Astrocyte (in vitro differentiated cells and primary cell): Measurements from ENCODE around the gene FIGN. TPM values are rescaled to one million over a fixed set of nuclear protein-coding genes. Genes with fewer than 3 reads are reported as not detected.

Experiments used
- DNase-seq: peaks from one replicate; pipeline ENCODE4 v3.0.0-alpha.2; 2010; ENCODE audit warnings: low read depth
- FAIRE-seq: peaks from 2 replicates; lab custom pipeline; 2011; peaks lifted over from hg19 to GRCh38; lab: Jason Lieb, UNC
- H2AFZ ChIP-seq: 2 replicates; pipeline ENCODE4 v1.6.0; 2012; ENCODE audit warnings: low read depth, low read length, inconsistent platforms
- H3K27ac ChIP-seq: 2 replicates; pipeline ENCODE4 v1.5.1; 2011; ENCODE audit warnings: low read depth, low read length, inconsistent platforms
- H3K27me3 ChIP-seq: 2 replicates; pipeline ENCODE4 v1.6.0; 2011; ENCODE audit warnings: low read length, inconsistent platforms; ENCODE audit not compliant: insufficient read depth
- H3K36me3 ChIP-seq: 2 replicates; pipeline ENCODE4 v1.5.1; 2011; ENCODE audit warnings: low read length, inconsistent platforms; ENCODE audit not compliant: insufficient read depth
- H3K4me1 ChIP-seq: 2 replicates; pipeline ENCODE4 v1.5.1; 2011; ENCODE audit warnings: low read length, inconsistent platforms; ENCODE audit not compliant: insufficient read depth
- H3K4me2 ChIP-seq: 2 replicates; pipeline ENCODE4 v1.6.0; 2012; ENCODE audit warnings: low read length, inconsistent platforms
- H3K4me3 ChIP-seq: 2 replicates; pipeline ENCODE4 v1.5.1; 2011; ENCODE audit warnings: low read depth, mild to moderate bottlenecking, low read length, inconsistent platforms; ENCODE audit not compliant: insufficient read depth
- H3K79me2 ChIP-seq: 2 replicates; pipeline ENCODE4 v1.6.0; 2012; ENCODE audit warnings: mild to moderate bottlenecking, low read length, inconsistent platforms; ENCODE audit not compliant: insufficient read depth
- H3K9ac ChIP-seq: 2 replicates; pipeline ENCODE4 v1.6.0; 2012; ENCODE audit warnings: mild to moderate bottlenecking, low read length, inconsistent platforms
- H3K9me3 ChIP-seq: 2 replicates; pipeline ENCODE4 v1.5.1; 2012; ENCODE audit warnings: low read depth, mild to moderate bottlenecking, low read length, inconsistent platforms; ENCODE audit not compliant: insufficient read depth
- H4K20me1 ChIP-seq: 2 replicates; pipeline ENCODE4 v1.6.0; 2012; ENCODE audit warnings: low read length, inconsistent platforms; ENCODE audit not compliant: insufficient read depth
- H3K27ac Mint-ChIP-seq: one replicate; pipeline ENCODE4 v1.8.0; 2021; ENCODE audit warnings: mild to moderate bottlenecking, mixed read lengths; ENCODE audit not compliant: unreplicated experiment
- H3K27me3 Mint-ChIP-seq: one replicate; pipeline ENCODE4 v1.8.0; 2021; ENCODE audit warnings: low read depth, mixed read lengths; ENCODE audit not compliant: unreplicated experiment
- H3K36me3 Mint-ChIP-seq: one replicate; pipeline ENCODE4 v1.8.0; 2021; ENCODE audit warnings: low read depth, mixed read lengths; ENCODE audit not compliant: unreplicated experiment
- H3K4me1 Mint-ChIP-seq: one replicate; pipeline ENCODE4 v1.8.0; 2021; ENCODE audit warnings: low read depth, mixed read lengths; ENCODE audit not compliant: unreplicated experiment
- H3K4me3 Mint-ChIP-seq: one replicate; pipeline ENCODE4 v1.8.0; 2021; ENCODE audit warnings: mild to moderate bottlenecking, moderate library complexity, mixed read lengths; ENCODE audit not compliant: unreplicated experiment
- H3K9me3 Mint-ChIP-seq: one replicate; pipeline ENCODE4 v1.8.0; 2021; ENCODE audit warnings: mild to moderate bottlenecking, mixed read lengths; ENCODE audit not compliant: unreplicated experiment
- CTCF ChIP-seq: IDR thresholded peaks from 2 replicates; pipeline ENCODE4 v1.5.1; 2011; ENCODE audit warnings: low read depth, mild to moderate bottlenecking, inconsistent platforms, low read length, moderate library complexity; ENCODE audit not compliant: insufficient read depth
- EZH2 ChIP-seq: IDR thresholded peaks from 2 replicates; pipeline ENCODE4 v1.6.1; 2012; ENCODE audit warnings: mild to moderate bottlenecking, low read length, inconsistent platforms; ENCODE audit not compliant: insufficient read depth
- total RNA-seq: library from RNA; stranded (reverse); gene quantifications from 2 replicates; pipeline ENCODE4 v1.2.1, GENCODE V29; 2021

FIGN gene
- total RNA-seq, 1 donor from 2014 or later: 30.3 TPM

GRCh38 chr2:163673522-163673921 is 62.3 kb downstream of the FIGN start:
- Mint-ChIP-seq H3K4me3 (no peak overlapping the region), H3K27me3 (no peaks in the 10 kb centered on the region), H3K27ac (no peak overlapping the region), H3K36me3 (no peaks in the 10 kb centered on the region), H3K4me1 (no peaks in the 10 kb centered on the region), H3K9me3 (no peaks in the 10 kb centered on the region)
- no peak for TF ChIP-seq EZH2
- no peak for TF ChIP-seq CTCF
- no peaks in the 10 kb centered on the region for H3K4me1 ChIP-seq
- H3K27ac ChIP-seq: no peak overlapping the region
- no peak overlapping the region for H2AFZ ChIP-seq
- no peaks in the 10 kb centered on the region for H3K27me3 ChIP-seq
- H3K79me2 ChIP-seq: no peaks in the 10 kb centered on the region
- no peak for DNase-seq
- H3K4me2 ChIP-seq: no peak overlapping the region
- H3K9ac ChIP-seq: no peak overlapping the region
- no peak overlapping the region for H3K4me3 ChIP-seq
- H3K9me3 ChIP-seq: no peaks in the 10 kb centered on the region
- H3K36me3 ChIP-seq: no peaks in the 10 kb centered on the region
- no peaks in the 10 kb centered on the region for H4K20me1 ChIP-seq
- no peak for FAIRE-seq

- H3K9me3 Mint-ChIP-seq: no peaks in the 10 kb centered on the region
- Histone ChIP-seq H3K79me2 (no peaks in the 10 kb centered on the region), H3K4me1 (peaks cover 14% of the 10 kb centered on the region), H4K20me1 (no peaks in the 10 kb centered on the region), H3K27ac (no peak overlapping the region), H3K9ac (no peak overlapping the region), H3K36me3 (no peaks in the 10 kb centered on the region), H3K27me3 (no peaks in the 10 kb centered on the region), H3K4me3 (no peak overlapping the region), H3K9me3 (no peaks in the 10 kb centered on the region), H3K4me2 (no peak overlapping the region), H2AFZ (no peak overlapping the region)
- DNase-seq: no peak
- no peak overlapping the region for H3K27ac Mint-ChIP-seq
- H3K36me3 Mint-ChIP-seq: no peaks in the 10 kb centered on the region
- FAIRE-seq: peak; percentile 41
- peaks cover 20% of the 10 kb centered on the region for H3K4me1 Mint-ChIP-seq
- no peak overlapping the region for H3K4me3 Mint-ChIP-seq
- TF ChIP-seq EZH2 (no peak), CTCF (no peak)
- H3K27me3 Mint-ChIP-seq: no peaks in the 10 kb centered on the region
Measured at GRCh38 chr2:163670929-163671328, 64.9 kb downstream of the FIGN start.

GRCh38 chr2:163669506-163669905 is 66.3 kb downstream of the FIGN start:
- Histone ChIP-seq H3K36me3 (no peaks in the 10 kb centered on the region), H3K4me1 (peaks cover 22% of the 10 kb centered on the region), H2AFZ (no peak overlapping the region), H4K20me1 (no peaks in the 10 kb centered on the region), H3K4me2 (no peak overlapping the region), H3K27me3 (no peaks in the 10 kb centered on the region), H3K9ac (no peak overlapping the region), H3K79me2 (no peaks in the 10 kb centered on the region), H3K27ac (no peak overlapping the region), H3K4me3 (no peak overlapping the region), H3K9me3 (no peaks in the 10 kb centered on the region)
- Mint-ChIP-seq H3K4me3 (no peak overlapping the region), H3K9me3 (no peaks in the 10 kb centered on the region), H3K4me1 (peaks cover 34% of the 10 kb centered on the region), H3K36me3 (no peaks in the 10 kb centered on the region), H3K27ac (no peak overlapping the region), H3K27me3 (no peaks in the 10 kb centered on the region)
- FAIRE-seq: no peak
- no peak for DNase-seq
- TF ChIP-seq CTCF (no peak), EZH2 (no peak)
